GM23248 (cell line): ENCODE data around the gene EML4.

ENCODE experiments used
- EZH2 ChIP-seq: fragments of 200-600 bp; sonication (generic); IDR thresholded peaks from 2 replicates; pipeline ENCODE4 v1.6.1; 2018; ENCODE audit warnings: antibody characterized with exemption, mild to moderate bottlenecking; ENCODE audit not compliant: insufficient read depth, poor library complexity, severe bottlenecking
- EZH2phosphoT487 ChIP-seq: fragments of 200-600 bp; sonication (generic); IDR thresholded peaks from 2 replicates; pipeline ENCODE4 v1.6.1; 2018; ENCODE audit warnings: antibody characterized with exemption, moderate library complexity, mild to moderate bottlenecking, low read depth; ENCODE audit not compliant: insufficient read depth

DNA sequence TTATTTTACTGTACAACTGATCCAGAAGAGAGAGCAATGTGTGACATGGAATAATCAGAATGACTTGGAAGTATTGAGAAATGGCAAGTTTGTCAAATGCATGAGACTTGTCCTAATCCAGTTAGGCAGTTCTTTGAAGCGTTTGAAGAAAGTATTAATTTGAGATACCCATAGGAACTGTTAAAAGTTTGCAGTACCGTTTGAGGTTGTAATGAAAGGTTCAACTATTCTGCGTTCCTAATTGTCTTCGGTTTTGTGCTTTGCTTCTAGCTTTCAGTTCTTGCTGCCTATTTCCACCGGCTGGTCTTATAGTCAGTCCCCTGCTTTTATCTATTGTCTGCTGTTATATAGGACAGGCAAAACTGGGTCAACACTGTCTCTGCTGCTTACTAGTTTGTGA, 150.1 kb downstream of the EML4 start:
- TF ChIP-seq EZH2 (no peak), EZH2phosphoT487 (no peak)
